ENCODE results near the gene TSSK3. TPM values are rescaled to one million over a fixed set of nuclear protein-coding genes. Genes with fewer than 3 reads are reported as not detected.

The TSSK3 gene
- 1.0 TPM for total RNA-seq
- long read RNA-seq = 0 reads

DNA sequence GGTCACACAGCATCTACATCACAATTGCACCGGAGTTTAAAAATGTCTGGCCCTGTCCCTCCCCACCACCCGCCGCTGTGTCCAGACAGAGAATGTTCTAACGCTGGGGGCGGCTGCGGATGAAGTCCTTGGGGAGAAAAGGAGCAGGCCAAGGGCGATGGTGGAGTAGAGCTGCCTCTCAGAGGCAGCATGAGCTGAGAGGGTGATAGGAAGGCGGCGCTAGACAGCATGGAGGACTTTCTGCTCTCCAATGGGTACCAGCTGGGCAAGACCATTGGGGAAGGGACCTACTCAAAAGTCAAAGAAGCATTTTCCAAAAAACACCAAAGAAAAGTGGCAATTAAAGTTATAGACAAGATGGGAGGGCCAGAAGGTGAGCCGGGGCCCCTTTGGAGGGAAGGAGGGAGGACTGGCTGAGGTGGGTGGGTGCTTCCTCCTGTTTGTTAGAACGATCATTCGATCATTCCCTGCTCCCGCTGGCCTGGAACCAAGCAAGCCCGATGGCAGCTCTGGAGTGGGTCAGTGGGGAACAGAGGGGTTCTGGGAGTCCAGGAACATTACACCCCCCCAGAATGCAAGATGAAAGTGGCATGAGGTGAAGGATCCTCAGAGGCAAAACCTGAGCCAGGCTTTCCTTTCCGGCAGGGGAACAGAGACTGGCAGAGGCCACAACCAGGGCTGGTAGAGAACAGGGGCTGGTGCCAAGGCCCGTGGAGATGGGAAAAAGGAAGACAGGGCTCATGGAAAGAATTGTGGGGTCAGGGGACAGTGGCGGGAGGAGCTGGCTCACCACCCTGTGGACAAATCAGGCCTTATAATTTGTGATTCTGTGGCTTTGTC is at the start of gene TSSK3, which contains the start of gene FAM229A:
Gene TSSK3 (plus strand): TSS at position 66 of the 840 bp plus-strand sequence. CDS start 163 bp downstream, at position 229.
Gene FAM229A (minus strand): TSS at position 12 of the 840 bp plus-strand sequence. CDS start 394 bp downstream, outside the sequence.
- peak; percentile 28 for ATAC-seq (ENCODE audit: poor library complexity)
- intact Hi-C loops (cut with DNase I) = loop anchor here (2.0 kb wide), 1 partner anchor 28 kb away; no protein-coding TSS in a partner anchor
- peak; percentile 32 for DNase-seq

DNA sequence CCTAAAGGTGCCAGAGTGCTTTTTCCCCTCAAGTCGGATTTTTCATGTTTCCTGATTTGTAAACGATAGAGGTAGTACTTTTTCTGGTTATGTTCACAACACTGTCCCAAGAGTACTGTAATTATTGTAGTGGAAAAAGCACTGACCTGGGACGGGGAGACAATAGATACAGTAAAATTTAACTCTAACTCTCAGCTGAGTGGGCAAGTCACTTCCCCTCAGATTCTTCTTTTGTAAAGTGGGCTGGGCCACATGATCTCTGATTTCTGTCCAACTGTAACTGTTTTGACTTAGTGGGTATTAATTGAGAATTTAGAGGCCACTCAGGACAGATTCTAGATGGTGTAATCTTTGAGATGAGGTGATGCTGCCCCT is 45.4 kb upstream of the TSSK3 start:
- DNase-seq (no peak), ATAC-seq (ENCODE audit: poor library complexity) (no peak)
- intact Hi-C loops (cut with DNase I) = no loop called here

DNA sequence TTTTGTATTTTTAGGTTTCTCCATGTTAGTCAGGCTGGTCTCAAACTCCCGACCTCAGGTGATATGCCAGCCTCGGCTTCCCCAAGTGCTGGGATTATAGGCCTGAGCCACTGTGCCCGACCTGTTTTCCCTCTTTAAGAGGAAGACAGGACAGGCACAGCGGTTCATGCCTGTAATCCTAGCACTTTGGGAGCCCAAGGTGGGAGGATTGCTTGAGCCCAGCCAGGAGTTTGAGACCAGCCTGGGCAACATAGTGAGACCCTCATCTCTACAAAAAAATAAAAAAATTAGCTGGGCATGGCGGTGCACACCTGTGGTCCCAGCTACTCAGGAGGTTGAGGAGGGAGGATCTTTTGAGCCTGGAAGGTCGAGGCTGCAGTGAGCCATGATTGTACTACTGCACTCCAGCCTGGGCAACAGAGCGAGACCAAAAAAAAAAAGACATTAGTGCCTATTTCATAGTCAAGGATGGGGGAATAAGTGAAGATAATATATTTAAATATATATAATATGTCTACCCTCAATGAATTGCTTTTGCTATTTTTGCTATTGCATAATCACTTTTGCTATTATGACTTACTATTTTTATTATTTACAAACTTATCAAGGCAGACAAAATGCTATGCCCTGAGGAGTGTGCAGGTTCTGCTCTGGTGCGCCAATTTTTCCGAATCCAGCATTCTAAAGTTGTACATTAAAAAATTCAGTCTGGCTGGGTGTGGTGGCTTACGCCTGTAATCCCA is 44.0 kb upstream of the TSSK3 start:
- ATAC-seq (ENCODE audit: poor library complexity) = no peak
- DNase-seq = no peak
- intact Hi-C loops (cut with DNase I) = no loop called here

DNA sequence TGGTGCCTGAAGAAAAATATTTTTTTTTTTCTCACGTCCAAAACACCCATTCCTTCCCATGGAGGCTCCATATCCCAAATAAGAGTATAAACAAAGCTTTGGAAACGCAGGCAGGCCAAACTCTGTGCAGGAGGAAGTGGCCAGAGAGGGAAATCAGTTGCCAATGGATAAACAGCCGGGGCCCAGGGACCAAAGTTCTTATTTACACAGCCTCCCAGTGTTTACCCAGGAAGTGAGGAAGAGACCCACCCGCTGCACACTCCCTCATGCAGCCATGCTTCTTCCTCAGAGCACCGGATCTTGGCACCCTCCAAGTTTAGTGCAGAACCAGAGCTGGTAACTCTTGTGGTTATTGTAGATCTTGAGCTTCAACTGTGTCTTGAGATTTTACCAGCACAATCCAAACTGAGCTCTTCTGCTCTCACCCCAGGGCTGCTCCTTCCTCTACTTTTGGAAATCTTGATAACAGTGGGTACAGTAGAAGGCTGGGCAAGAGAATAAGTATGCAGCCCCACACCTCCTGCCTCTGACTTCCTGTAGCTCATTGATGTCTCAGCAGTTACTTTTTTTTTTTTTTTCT is 40.5 kb upstream of the TSSK3 start:
- ATAC-seq (ENCODE audit: poor library complexity) = peak; percentile 57

DNA sequence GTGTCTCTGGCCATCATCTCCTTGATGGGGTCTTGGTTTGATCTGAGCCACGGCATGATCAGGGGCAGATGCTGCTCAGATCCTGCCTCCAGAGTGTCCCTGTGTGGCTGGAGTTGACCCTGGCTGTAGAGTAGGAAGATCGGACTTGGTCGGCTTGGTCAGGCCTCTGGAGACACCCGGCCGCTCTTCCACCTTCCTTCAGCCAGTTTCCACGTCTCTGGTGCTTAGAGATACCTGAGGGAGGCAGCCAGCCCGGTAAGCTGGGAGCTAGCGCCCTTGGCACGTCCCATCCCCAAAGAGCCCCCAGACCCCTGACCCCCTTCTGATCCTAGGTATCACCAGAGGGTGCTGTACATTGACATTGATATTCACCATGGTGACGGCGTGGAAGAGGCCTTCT is 35.1 kb upstream of the TSSK3 start:
- ATAC-seq (ENCODE audit: poor library complexity) (no peak), DNase-seq (no peak)
- intact Hi-C loops (cut with DNase I) = no loop called here

More for the DNA sequence above, 40.5 kb upstream of the TSSK3 start:
- intact Hi-C loops (cut with DNase I) = no loop called here
- DNase-seq = no peak

DNA sequence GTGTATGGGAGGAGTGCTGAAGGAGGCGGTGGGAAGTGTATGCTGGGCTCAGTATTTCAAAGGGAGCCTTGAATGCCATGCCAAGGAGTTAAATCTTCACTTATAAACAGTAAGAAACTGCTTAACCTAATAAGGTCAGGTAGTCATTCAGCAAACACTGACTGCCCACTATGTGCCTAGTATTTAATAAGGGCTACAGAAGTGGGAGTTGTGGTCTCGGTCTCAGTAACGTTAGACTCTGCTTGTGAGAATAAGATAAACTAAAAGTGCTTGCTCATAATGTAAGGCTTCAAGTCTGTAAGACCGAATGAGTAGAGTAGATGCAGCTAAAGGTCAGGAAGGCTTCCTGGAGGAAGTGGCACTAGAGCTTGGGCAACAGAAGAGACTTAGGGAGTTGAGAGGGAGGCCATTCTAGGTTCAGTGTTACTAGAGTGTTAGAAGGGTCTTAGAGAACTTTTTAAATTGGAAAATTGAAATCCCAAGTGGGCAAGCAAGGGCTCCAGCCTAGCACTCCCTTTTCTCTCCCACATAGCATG is 32.3 kb upstream of the TSSK3 start:
- ATAC-seq (ENCODE audit: poor library complexity) = no peak
- intact Hi-C loops (cut with DNase I) = no loop called here
- no peak for DNase-seq

GRCh38 chr1:32330558-32331151 is 31.7 kb upstream of the TSSK3 start:
- no peak for DNase-seq
- intact Hi-C loops (cut with DNase I) = no loop called here
- ATAC-seq (ENCODE audit: poor library complexity) = no peak

- DNase-seq = no peak
Measured at GRCh38 chr1:32331549-32331948, 30.8 kb upstream of the TSSK3 start.

DNA sequence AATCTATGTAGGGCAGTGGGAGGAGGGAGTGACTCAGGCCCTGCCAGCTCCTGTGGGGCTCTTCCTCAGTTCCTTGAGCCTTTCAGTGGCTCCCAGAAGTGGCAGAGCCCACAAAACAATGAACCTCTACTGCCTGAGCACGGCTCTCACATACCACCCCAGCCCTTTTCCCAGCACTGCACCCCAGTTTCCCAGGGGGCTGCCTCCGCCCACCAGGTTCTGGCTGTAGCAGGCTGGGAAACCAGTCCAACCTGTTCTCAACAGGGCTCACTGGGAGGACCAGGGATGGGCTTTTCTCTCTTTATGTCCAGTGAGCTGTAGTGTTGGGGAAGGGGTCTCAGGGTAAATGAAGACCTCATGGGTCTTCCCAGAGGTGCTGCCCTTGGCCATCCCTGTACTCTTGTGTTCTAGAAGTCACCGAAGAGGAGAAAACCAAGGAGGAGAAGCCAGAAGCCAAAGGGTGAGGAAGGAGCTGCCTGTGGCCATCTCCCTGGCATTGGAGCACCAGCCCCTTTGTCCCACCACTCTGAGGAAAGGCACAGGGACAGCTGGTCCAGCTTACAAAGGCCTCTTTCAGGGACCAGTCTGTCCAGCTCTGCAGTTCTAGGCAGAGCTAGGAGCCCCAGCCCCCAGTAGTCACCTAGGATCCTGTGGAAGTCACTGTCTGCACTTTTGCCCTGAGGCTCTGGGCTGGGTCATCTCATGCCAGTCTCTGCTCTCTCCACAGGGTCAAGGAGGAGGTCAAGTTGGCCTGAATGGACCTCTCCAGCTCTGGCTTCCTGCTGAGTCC is 29.9 kb upstream of the TSSK3 start:
- ATAC-seq (ENCODE audit: poor library complexity) (no peak), DNase-seq (peak; percentile 10)
- intact Hi-C loops (cut with DNase I) = no loop called here

More at GRCh38 chr1:32331549-32331948, 30.8 kb upstream of the TSSK3 start:
- ATAC-seq (ENCODE audit: poor library complexity) = no peak
- intact Hi-C loops (cut with DNase I) = no loop called here

GRCh38 chr1:32333251-32333963 is 28.9 kb upstream of the TSSK3 start:
- no peak for DNase-seq
- intact Hi-C loops (cut with DNase I) = no loop called here
- no peak for ATAC-seq (ENCODE audit: poor library complexity)

DNA sequence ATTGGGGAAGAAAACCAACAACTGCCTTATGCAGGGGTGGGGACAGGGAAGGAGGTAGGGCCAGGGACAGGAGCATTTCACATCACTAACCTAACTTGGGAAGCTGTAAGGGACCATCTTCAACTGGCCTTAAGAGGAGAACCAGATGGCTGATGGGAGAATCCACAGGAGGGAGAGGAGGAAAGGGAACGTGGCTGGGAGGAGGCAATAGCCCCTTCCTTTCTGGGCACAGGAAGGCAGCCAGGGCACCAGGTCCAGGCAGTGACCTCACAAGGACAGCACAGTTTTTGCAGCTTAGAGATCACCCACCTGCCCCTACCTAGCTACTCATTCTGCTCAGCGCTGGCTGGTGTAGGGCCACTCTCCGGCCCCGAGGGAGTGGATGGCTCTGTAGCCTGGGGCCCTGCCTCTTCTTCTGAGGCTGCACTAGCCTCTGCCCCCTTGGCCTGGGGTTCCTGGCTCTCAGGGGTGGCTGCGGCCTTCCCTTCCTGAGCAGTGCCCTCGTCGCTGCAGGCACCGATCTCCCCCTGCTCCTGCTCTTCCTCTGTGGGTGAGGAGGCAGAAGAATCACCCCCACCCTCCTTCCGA is 28.0 kb upstream of the TSSK3 start:
- intact Hi-C loops (cut with DNase I) = loop anchor here (2.0 kb wide), 1 partner anchor 28 kb away; the partner anchor contains the start of genes FAM229A and TSSK3
- no peak for ATAC-seq (ENCODE audit: poor library complexity)
- DNase-seq = peak; percentile 40

DNA sequence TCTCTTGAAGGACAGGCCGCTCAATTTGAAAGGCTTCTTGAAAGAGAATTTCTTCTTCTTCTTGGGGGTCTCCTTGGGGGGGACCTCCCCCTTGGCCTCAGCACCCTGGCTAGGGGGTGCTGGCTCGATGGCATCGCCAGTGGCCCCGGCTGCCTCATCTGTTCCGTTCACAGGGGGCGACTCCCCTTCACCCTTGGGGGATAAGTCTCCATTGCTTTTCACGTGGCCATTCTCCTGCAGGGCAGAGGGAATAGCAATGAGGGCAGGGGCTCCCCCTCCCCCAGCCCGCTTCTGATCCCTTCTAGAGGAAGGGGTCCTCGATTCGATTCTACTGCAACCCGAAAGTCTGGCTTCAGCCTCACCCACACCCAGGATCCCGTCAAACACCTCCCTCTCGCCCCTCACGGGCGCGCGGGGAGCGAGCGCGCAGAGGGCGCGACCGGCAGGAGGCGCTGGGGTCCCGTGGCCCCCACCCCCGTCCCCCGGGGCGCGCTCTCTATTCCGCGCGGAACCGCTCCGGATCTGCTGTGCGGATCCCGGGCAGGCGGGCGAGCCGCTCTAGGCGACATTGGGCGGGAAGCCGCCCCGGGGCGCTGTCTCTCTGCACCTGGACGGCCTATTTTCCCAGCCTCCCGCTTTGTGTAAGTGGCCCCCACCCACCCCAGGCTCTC is 27.3 kb upstream of the TSSK3 start:
- intact Hi-C loops (cut with DNase I) = loop anchor here (2.0 kb wide), 1 partner anchor 28 kb away; the partner anchor contains the start of genes FAM229A and TSSK3
- DNase-seq = peak; percentile 73
- peak; percentile 47 for ATAC-seq (ENCODE audit: poor library complexity)

DNA sequence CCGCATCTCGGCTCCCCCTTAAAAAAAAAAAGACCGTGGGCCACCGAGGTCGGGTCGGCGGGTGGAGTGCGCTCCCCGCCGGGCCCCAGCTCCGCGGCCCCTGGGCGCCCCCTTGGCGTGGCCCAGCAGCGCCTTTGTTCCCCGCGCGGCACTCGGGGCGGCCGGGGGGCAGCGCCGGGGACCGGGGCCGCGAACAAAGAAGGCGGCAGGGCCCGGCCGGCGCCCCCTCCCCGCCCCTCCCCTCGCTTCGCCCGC is 26.9 kb upstream of the TSSK3 start:
- DNase-seq = no peak
- ATAC-seq (ENCODE audit: poor library complexity) = no peak

GRCh38 chr1:32335790-32336590 is 26.3 kb upstream of the TSSK3 start, which contains the start of gene MARCKSL1:
TSS of gene MARCKSL1 (minus strand) at chr1:32336233. CDS start at chr1:32336033, 200 bp downstream.
- peak; percentile 73 for ATAC-seq (ENCODE audit: poor library complexity)
- intact Hi-C loops (cut with DNase I) = loop anchor here (2.0 kb wide), 1 partner anchor 27 kb away; the partner anchor contains the start of genes FAM229A and TSSK3
- peak; percentile 93 for DNase-seq

More for the DNA sequence above, 26.9 kb upstream of the TSSK3 start:
- intact Hi-C loops (cut with DNase I) = loop anchor here (2.0 kb wide), 1 partner anchor 27 kb away; the partner anchor contains the start of genes FAM229A and TSSK3

DNA sequence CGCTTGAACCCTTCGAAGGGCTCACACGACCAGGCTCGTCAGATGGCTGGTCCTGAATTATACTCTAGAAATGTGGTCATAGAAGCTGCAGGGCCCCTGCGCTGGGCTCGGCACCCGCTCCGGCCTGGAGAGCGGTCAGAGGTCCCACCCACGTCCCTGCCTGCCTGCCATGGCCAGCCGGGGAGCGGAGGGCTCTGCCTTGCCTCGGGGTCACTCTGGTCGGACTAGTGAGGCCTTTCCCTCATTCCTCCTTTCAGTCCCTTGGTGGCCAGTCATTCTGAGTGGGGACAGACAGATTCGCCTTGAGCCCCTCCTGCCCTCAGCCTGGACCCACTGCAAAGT is 25.8 kb upstream of the TSSK3 start:
- intact Hi-C loops (cut with DNase I) = no loop called here
- ATAC-seq (ENCODE audit: poor library complexity) = peak; percentile 23
- DNase-seq = peak; percentile 59

All from Right ventricle myocardium superior (tissue), 1 donor.